HG02642 (cell line): Measurements from ENCODE around the gene JAG2.

Experiments used
- ATAC-seq: cut with Tn5 transposase; IDR thresholded peaks from one replicate; pipeline ENCODE4 v1.9.1; 2021; ENCODE audit warnings: mild to moderate bottlenecking; ENCODE audit not compliant: unreplicated experiment, poor library complexity

Gene JAG2

DNA sequence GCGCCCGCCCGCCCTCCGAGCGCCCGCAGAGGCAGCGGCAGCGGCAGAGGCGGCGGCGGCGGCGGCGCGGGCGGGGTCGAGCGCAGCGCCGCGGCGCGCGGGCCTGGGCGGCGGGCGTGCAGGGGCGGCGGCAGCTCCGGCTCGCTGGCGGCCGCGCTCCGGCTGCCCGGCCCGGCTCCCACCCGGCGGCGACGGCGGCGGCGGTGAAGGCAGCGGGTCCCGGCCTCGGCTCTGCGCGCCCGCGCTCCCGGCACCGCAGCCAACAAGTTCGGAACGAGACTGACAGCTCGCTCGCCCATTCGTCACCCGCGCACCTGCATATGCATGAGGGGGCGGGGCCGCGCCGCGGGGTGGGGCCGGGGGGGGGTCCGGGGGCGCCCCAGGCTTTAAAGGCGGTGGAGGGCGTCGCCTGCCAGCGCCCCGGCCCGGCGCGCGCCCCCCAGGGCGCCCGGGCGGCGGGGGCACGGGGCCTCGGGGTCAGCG is at the start of gene JAG2:
TSS of gene JAG2 (minus strand) at position 281 of the 483 bp plus-strand sequence. CDS start 356 bp downstream, outside the sequence.
- no peak for ATAC-seq

DNA sequence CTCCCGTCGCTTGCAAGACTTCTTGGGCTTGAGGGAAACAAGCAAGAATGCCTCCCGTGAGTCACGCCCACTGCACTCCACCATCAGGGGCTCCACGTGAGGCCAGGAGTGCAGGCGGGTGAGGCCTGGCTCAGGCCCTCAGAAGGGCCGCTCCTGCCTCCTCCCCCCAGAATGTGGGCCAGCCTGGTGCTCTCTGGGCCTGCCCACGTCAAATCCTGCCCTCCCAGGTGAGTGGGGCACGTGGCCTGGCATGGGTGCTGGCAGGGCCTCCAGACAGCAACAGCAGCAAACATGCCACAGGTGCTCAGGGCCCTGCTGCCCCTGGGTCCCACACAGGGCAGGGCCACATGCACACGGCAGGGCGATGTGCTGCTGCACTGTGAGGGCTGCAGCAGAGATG is 49.2 kb upstream of the JAG2 start:
- ATAC-seq = no peak

DNA sequence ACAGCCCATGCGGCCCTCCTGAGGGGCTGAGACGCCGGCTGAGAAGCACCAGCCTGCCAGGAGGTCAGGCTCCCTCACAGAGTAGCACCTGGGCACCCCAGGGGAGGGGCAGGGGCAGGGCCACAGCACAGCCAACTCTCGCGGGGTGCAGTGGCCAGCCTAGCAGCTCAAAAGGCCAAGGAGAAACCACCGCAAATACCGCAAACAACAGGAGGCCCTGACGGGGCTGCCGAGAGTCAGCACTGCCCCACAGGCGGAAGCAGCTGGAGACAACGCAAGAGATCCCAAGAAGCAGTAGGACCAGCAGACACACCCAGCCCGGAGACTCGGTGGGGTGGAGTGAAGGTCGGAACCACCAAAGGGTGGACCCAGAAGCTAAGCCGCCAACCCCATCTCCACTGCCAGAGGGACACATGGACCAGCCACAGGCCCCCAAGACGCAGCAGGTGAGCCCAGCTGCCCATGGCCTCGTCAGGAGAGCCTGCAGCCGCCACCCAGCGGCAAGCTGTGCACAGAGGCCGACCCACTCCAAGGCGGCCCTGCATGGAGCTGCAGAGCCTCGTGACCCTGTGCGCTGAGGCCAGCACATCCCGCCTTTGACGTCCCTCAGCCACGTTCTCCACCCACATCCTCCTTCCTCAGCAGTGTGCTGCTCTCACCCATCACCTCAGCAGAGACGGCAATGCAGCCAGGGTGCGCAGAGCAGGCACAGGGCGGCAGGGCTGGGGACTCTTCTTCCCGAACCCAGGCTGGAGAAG is 48.1 kb upstream of the JAG2 start:
- ATAC-seq = no peak

DNA sequence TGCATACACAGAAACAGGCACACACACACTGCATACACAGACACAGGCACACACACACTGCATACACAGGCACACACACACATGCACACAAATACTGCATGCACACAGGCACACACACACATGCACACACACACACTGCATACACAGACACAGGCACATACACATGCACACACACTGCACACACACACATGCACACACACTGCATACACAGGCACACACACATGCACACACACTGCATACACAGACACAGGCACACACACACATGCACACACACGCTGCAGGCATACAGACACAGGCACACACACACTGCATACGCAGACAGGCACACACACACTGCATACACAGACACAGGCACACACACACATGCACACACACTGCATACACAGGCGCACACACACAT is 47.0 kb upstream of the JAG2 start:
- no peak for ATAC-seq

DNA sequence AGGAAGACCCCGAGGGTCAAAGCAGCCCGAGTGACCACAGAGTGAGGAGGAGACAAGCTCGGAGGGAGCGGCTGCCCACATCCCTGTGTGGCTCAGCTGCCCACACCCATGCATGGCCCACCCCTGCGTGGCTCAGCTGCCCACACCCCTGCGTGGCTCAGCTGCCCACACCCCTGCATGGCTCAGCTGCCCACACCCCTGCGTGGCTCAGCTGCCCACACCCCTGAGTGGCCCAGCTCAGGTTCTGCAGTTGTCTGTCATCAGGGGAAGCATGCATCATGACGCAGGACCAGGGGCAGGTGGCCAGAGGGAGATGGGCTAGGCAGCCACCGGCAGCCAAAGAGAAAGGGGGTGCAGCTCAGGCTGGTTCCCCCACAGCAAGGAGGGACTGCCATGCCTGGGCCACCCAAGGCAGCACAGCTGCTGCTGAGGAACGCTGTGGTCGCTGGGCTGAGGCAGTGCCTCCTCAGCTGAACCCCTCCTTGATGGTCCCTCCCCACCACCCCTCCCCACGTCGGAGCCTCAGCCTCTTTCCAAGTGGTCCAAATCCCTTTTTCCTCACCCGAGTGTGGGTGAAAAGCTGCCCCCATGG is 45.8 kb upstream of the JAG2 start:
- no peak for ATAC-seq

DNA sequence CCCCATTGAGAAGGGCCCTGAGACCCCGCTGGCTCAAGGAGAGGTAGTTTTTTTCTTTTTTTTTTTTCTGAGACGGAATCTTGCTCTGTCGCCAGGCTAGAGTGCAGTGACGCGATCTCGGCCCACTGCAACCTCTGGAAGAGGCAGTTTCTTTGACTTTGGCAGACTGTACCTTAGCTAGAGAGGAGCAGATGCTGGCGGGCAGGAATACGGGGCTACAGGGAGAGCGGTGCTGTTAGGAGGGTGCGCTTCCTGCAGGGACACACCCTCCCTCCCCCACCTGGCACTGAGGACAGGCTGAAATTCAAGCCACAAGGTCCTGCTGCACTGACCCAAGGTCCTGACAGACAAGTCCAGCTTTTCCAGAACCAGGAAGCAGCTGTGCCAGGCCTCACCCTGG is 44.8 kb upstream of the JAG2 start:
- ATAC-seq = no peak

DNA sequence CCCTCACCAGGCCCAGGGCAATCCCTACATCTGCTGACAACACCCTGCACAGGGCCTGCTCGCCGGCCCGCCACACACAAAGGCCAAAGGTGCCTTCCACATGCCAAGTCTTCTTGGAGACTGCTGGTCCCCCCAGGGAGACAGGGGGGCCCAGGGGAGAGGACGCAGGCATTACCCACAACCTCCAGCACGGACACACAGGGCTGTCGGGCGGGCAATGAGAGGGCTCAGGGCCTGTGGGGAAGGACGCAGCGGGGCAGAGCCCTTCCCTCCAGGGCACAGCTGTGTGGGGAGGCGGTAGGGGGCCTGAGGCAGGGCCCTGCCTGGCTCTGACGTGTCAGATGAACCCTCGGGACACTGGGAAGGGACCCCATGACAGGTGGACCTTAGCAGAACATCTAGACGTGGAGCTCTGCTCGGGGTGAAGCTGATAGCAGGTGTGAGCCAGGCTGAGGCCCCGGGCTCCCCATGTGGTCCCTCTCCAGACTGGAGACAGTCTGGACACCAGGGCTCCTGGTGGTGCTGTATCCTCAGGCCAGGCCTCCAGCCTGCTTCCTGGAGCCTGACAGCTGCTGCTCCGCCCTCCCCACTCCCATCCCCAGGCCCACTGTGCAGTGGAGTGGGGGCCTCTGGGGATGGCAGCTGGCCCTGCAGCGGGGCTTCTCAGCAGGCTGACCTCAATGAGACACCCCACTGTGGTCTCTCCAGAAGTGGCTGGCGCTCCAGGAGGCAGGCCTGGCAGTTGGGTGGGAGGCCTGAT is 44.1 kb upstream of the JAG2 start:
- ATAC-seq = no peak

DNA sequence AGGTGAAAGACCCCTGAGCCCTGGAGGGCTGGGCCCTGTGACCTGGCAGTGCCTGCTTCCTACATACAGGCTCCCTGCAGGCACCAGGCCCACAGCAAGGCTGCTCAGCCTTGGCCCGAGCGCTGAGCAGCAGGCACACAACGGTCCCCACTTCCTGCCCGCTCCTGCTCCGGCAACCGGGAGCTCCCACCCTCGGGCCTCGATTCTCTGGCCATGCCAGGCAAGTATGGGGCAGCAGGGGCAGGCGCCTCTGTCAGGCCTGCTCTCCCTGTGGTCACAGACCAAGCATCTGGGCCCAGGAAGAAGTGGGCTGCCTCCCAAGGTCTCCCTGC is 43.1 kb upstream of the JAG2 start:
- ATAC-seq = no peak

DNA sequence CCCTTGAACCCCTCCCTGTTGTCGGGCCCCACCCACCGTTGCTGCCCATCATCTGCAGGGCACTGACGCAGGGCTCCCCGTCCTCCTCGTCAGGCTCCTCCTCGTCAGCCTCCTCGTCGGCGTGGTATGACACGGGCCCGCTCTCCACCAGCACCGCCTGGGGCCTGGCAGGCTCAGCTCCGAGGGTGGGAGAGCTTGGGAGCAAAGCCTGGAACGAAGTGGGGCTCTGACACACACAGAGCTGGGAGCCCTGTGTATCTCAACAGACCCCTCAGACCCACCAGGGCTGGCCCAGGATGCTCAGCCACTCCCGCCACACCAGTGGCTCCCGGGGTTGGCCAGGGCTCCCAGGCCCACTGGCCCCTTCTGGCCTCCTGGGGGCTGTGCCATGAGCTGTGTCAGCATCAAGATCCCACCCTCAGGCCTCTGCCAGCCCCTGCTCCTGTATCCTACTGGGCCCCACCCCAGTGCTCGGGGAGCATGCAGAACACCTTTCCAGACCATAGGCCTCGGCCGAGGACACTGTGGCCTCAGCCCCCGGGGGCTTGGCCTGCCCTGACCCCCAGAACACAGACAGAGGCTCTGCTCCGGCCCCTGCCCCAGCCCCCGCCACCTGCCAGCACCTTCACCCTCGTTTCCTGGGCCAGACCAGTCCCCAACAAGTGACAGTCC is 42.6 kb upstream of the JAG2 start:
- ATAC-seq = no peak

DNA sequence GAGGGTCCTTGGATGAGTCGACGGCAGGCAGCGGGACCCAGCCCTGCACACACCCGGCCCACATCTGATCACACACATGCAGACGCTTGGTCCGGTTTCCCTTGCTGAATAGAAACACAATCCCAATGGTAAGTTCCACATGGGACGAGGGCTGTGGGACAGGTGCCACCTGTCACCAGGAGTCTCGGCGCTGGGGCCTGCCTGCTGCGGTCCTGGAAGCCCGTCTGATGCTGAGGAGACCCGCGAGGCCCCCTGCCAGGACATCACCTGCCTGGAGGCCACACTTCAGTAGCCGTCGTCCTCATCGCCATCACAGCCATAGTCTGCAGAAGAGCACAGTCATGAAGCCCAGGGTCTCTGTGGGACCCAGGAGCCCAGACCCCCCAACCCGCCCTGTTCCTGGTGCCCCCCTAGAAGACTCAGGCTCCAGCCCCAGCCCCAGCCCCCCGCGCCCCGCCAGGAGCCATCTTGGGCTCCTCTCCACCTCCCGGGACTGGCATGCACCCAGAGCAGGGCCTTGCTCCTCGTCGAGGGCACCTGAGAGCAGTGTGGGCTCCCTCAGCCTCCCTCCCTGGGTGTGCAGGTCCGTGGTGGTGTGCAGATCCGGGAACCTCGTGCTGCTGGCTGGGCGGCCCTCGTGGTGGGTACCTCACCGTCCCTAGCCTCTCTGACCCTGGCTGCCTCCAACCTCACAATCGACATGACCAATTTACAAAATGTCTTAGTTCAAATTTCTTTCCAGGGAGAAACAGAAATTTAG is 41.9 kb upstream of the JAG2 start:
- no peak for ATAC-seq

DNA sequence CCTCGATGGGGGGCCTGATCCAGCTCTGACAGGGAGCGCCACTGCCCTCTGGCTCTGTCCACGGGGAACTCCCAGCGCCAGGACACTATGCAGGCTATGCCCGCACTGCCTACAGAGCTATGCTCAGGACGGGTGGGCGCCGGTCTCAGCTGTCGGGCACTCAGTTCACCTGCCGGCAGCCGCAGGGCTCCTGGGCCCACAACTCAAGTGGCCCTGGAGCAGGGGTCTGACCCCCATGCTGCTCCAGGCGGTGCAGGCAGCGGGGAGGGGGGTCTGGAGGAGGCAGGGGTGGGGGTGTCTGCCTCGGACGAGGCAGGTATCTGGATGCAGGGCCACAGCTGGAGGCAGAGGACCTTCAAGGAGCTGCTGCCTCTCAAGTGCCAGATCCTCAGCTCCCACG is 41.1 kb upstream of the JAG2 start:
- ATAC-seq = no peak

DNA sequence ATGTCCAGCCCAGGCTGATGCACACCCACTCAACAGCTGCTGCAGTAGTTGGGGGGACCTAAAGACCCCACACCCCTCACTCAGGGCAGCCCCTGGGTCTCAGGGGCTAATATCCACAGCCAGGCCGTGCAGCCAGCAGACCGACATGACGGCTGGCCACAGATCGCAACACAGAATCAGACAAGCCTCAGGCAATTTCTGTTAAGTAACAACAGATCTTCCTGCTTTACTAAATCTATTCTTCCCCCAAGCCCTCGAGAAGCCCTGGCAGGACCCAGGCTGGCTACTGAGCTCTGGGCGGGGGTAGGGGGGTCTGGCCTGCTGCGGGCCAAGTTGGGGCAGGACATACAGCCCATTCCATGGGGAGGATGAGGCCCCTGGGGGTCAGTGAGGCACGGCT is 40.5 kb upstream of the JAG2 start:
- no peak for ATAC-seq

DNA sequence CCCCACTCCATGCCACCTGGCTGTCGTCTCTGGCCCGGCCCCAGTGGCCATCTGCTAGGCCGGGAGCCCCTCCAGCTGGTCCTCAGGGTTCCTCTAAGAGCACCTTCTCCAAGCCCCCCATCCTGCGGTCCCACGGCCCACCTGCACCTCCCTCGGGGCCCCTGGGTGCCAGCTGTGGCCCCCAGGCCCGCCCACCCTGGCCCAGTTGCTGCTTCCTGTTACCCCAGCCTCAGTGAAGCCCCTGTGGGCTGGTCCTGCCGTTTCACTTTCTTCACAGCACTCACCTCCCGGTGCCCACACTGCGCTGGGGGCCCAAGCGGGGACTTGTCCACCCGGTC is 40.1 kb upstream of the JAG2 start:
- ATAC-seq = no peak

DNA sequence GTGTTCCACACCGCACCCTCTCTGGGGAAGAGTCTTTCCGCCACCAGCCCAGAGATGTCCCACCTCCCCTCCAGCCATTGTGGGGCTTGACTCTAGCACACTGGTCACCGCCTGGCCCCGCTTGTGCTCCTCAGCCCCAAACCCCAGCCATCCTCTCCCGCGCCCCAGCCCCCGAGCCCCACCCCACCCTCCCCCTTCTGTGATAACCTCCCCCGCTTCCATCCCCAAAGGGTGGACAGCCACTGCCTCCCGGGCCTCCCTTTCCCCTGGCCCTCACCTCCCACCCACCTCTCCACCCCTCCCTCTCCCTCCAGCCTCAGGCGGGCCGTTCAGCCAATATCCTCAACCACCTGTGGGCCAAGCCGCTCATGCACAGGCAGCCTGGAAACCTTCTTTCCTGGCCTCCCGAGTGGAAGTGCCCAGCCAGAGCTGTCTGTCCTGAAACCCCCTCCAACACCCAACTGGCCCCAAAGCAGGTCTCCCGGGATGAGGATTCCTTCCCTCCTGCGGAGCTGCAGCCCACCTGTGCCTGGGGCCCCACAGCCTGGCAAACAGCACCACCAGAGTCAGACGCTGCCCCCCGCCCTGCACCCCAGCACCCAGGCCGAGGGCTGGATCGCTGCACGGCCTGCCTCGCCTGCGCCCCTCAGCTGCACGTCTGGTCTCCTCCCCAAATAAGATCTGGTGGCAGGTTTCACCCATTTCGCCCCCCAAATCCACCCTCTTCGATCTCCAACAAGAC is 39.6 kb upstream of the JAG2 start:
- no peak for ATAC-seq

DNA sequence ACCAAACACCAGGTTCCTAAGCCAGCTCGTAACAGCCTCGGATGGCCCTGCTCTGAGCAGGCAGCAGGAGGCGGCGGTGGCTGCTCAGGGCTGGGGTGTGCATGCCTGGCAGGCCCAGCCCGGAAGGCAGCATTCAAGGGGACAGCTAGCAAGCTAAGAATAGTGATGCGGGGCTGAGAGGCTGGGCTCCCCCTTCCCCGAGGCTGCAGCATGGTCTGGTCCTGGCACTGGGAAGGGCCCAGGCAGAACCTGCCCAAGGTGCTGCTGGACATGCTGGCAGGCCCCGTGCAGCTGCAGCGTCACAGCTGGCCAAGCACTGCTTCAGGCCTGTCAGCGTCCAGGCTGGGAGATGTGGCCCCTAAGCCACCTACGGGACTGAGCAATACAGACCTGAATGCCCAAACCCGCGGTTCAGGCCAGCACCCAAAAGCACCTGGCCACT is 38.9 kb upstream of the JAG2 start:
- ATAC-seq = no peak

DNA sequence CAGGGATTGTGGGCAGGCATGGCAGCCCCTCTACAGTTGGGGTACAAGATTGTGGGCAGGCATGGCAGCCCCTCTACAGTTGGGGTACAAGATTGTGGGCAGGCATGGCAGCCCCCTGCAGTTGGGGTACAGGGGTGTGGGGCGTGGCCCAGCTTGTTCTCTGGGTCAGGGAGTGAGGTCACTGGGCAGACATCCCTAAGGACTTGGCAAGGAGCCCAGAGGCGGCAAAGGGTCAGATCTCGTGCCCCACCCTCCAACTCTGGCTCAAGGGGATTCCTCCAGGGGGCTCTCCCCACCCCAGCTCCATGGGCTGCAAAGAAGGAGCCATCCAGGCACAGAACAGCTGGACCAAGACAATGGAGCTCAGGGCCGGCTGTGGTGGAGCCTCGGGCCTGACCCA is 38.3 kb upstream of the JAG2 start:
- no peak for ATAC-seq

DNA sequence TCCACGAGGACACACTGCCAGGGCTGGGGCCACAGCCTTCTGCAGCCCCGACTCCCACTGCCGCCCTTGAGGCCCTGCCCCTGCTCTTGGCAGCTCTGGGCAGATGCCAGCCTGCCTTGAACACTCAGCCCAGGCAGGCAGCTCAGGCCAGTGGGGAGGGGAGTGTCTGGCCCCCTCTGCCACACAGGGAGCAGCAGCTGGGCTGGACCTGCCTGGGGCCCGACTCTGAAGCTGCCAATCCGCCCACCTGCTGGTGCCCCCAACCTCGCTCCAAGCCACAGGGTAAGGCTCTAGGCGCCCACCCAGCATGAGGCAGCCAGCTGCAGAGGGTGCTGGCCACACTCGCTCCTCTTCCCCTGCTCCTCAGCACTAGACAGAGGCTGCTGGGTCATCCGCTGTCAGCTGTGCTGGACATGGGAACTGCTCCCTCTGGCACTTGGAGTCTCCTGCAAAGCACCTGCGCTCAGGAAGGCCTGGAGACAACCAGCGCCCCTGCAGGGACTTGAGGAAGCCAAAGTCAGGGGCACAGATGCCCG is 37.2 kb upstream of the JAG2 start:
- ATAC-seq = no peak

DNA sequence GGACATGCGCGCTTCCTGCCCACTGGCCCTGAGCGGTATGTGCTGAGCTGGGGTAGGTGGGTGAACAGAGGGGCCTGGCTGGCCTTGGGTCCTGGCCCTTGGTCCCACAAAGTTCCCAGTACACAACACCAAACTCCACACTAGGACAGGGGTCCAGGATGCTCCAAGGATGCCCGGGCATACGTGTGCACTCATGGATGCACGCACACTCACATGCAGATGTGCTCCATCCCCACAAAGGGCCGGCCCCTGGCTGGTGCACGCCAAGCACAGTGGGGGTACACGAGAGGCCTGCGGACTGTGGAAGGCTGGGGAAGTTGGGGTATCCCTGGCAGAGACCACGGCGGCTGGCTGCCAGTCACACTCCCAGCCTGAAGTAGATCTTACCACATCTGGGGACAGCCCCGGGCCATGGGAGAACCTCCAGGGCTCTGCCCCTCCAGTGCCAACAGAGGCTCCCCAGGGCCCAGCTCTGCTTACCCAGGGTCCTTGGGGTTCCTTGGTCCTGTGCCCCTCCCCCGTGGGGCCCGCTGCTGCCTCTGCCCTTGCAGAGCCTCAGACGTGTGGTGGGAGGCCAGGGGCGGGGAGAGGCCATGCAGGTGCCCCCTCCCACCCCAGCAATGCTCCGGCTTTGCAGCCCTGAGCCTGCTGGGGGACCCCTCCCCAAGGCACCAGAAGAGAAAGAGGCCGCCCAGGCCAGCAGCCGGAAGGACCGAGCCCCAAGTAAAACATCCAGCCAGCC is 36.5 kb upstream of the JAG2 start:
- no peak for ATAC-seq
